PC-9 (cell line): ENCODE results near the gene TMSB4X.

Experiments used
- CTCF ChIP-seq: fragments of 200-600 bp; sonication (generic); conservative IDR thresholded peaks from 2 replicates; pipeline ENCODE4 v1.6.1; 2017; ENCODE audit warnings: mixed run types, antibody characterized with exemption, mild to moderate bottlenecking, moderate library complexity
- EZH2 ChIP-seq: fragments of 200-600 bp; sonication (generic); IDR thresholded peaks from 2 replicates; pipeline ENCODE4 v1.8.0; 2017; ENCODE audit warnings: antibody characterized with exemption, low read depth

GRCh38 chrX:12970691-12971202 lies 4.2 kb upstream of the TMSB4X start:
- TF ChIP-seq CTCF (no peak), EZH2 (no peak)
